Measurements from ENCODE around the gene TUBGCP2.

The TUBGCP2 gene

GRCh38 chr10:133302230-133302629, 6.4 kb downstream of the TUBGCP2 start:
- DNase-seq (ENCODE audit: low spot score) = no peak

GRCh38 chr10:133299738-133300137, 8.9 kb downstream of the TUBGCP2 start:
- no peak for DNase-seq (ENCODE audit: low spot score)

GRCh38 chr10:133299224-133299623, 9.4 kb downstream of the TUBGCP2 start:
- DNase-seq (ENCODE audit: low spot score) = no peak

GRCh38 chr10:133298466-133298865, 10.2 kb downstream of the TUBGCP2 start:
- DNase-seq (ENCODE audit: low spot score) = no peak

- no peak for DNase-seq (ENCODE audit: low spot score)
These were observed 11.2 kb downstream of the TUBGCP2 start for GRCh38 chr10:133297504-133297903.

- DNase-seq (ENCODE audit: low spot score) = no peak
These were observed 13.0 kb downstream of the TUBGCP2 start for GRCh38 chr10:133295426-133296320.

- DNase-seq (ENCODE audit: low spot score) = no peak
These were observed 14.5 kb downstream of the TUBGCP2 start for GRCh38 chr10:133294189-133294588.

GRCh38 chr10:133293810-133294119, 14.9 kb downstream of the TUBGCP2 start:
- no peak for DNase-seq (ENCODE audit: low spot score)

- no peak for DNase-seq (ENCODE audit: low spot score)
These were observed 15.5 kb downstream of the TUBGCP2 start for GRCh38 chr10:133292919-133293809.

- DNase-seq (ENCODE audit: low spot score) = no peak
These were observed 18.9 kb downstream of the TUBGCP2 start for GRCh38 chr10:133289761-133290160.

GRCh38 chr10:133287832-133288500, 20.7 kb downstream of the TUBGCP2 start:
- no peak for DNase-seq (ENCODE audit: low spot score)

- no peak for DNase-seq (ENCODE audit: low spot score)
These were observed 22.3 kb downstream of the TUBGCP2 start for GRCh38 chr10:133286366-133286765.

GRCh38 chr10:133285217-133285616, 23.5 kb downstream of the TUBGCP2 start:
- DNase-seq (ENCODE audit: low spot score) = no peak

GRCh38 chr10:133283931-133284330, 24.7 kb downstream of the TUBGCP2 start:
- DNase-seq (ENCODE audit: low spot score) = no peak

- DNase-seq (ENCODE audit: low spot score) = no peak
These were observed 25.8 kb downstream of the TUBGCP2 start for GRCh38 chr10:133282846-133283390.

GRCh38 chr10:133281628-133282372, 26.9 kb downstream of the TUBGCP2 start:
- no peak for DNase-seq (ENCODE audit: low spot score)

- no peak for DNase-seq (ENCODE audit: low spot score)
These were observed 27.6 kb downstream of the TUBGCP2 start for GRCh38 chr10:133281084-133281483.

GRCh38 chr10:133280391-133281059, 28.1 kb downstream of the TUBGCP2 start:
- no peak for DNase-seq (ENCODE audit: low spot score)

- DNase-seq (ENCODE audit: low spot score) = no peak
These were observed 29.1 kb downstream of the TUBGCP2 start for GRCh38 chr10:133279326-133280226.

Measured in HuH-7.5 (cell line).